BLaER1 treated with 17β-estradiol and CSF1 and Interleukin-3, amounts not matched to agents 10 nM and 100 nM (cell line): ENCODE results near the gene ATF6B.

Source experiments
- H3K27ac ChIP-seq, 11 experiments: shearing (Covaris generic); formaldehyde crosslinking; 2 replicates each; pipeline ENCODE4 v1.8.1; 2022
- H3K27me3 ChIP-seq, 11 experiments: shearing (Covaris generic); formaldehyde crosslinking; 2 replicates each; pipeline ENCODE4 v1.8.1; 2022
- H3K36me3 ChIP-seq, 11 experiments: shearing (Covaris generic); formaldehyde crosslinking; 2 replicates each; pipeline ENCODE4 v1.8.1; 2022
- H3K4me1 ChIP-seq, 10 experiments: shearing (Covaris generic); formaldehyde crosslinking; 2 replicates each; pipeline ENCODE4 v1.8.1; 2022
- H3K4me2 ChIP-seq, 11 experiments: shearing (Covaris generic); formaldehyde crosslinking; 2 replicates each; pipeline ENCODE4 v1.8.1; 2022
- H3K4me3 ChIP-seq, 10 experiments: shearing (Covaris generic); formaldehyde crosslinking; 2 replicates each; pipeline ENCODE4 v1.8.1; 2022
- H3K9ac ChIP-seq, 11 experiments: shearing (Covaris generic); formaldehyde crosslinking; 2 replicates each; pipeline ENCODE4 v1.8.1; 2022
- H3K9me3 ChIP-seq, 11 experiments: shearing (Covaris generic); formaldehyde crosslinking; replicated peaks in 1 of 11; 2 replicates each; pipeline ENCODE4 v1.8.1; 2022
- H4K20me1 ChIP-seq, 11 experiments: shearing (Covaris generic); formaldehyde crosslinking; 2 replicates each; pipeline ENCODE4 v1.8.1; 2022
- Cebpa-rat ChIP-seq, 11 experiments: shearing (Covaris generic); IDR thresholded peaks; 2 replicates each; pipeline ENCODE4 v1.8.1; 2022

ATF6B gene

GRCh38 chr6:32151863-32152768 lies 24.1 kb upstream of the ATF6B start, which contains the start of gene PRRT1:
PRRT1 (minus strand) TSS chr6:32151939; CDS start chr6:32151827, 112 bp downstream.
- Histone ChIP-seq H3K36me3 (peaks cover under 1 to 17% (median 13%) of the 10 kb centered on the region in 11 experiments; a peak in 16 of 22 replicates), H3K27me3 (peaks cover 0 to 19% (median 8%) of the 10 kb centered on the region in 11 experiments; a peak in 11 of 22 replicates), H3K9ac (peak within 1 kb of the TSS in 5 of 11 experiments; percentile 33 to 87 (median 81); a peak in 2 of 22 replicates), H3K9me3 (peaks cover 0 to 9% (median 6%) of the 10 kb centered on the region in 11 experiments; a peak in 8 of 22 replicates), H3K4me3 (0 out of 20 replicates have a peak within 1 kb of the TSS, but pooled peaks of 1 of the 10 experiments have one; percentile 33), H3K4me2 (peak within 1 kb of the TSS; percentile 11 to 99 (median 97); a peak in 20 of 22 replicates), H3K4me1 (peaks cover 11 to 39% (median 31%) of the 10 kb centered on the region in 10 experiments), H4K20me1 (no peaks in the 10 kb centered on the region), H3K27ac (0 out of 22 replicates have a peak within 1 kb of the TSS, but pooled peaks of 1 of the 11 experiments have one; percentile 82)
- TF ChIP-seq Cebpa-rat (IDR thresholded peaks at IDR 0.05): no peak

- peaks cover 0 to 19% (median 8%) of the 10 kb centered on the region in 11 experiments; a peak in 11 of 22 replicates for H3K27me3 ChIP-seq
- H4K20me1 ChIP-seq: no peaks in the 10 kb centered on the region
- peaks cover 0 to 9% (median 5%) of the 10 kb centered on the region in 11 experiments; a peak in 15 of 22 replicates for H3K36me3 ChIP-seq
- peaks cover 0 to 9% (median 6%) of the 10 kb centered on the region in 11 experiments; a peak in 8 of 22 replicates for H3K9me3 ChIP-seq
- no peak for TF ChIP-seq Cebpa-rat (IDR thresholded peaks at IDR 0.05)
- no peak overlapping the region; a peak in 1 of 22 replicates for H3K9ac ChIP-seq
- peaks cover 11 to 39% (median 31%) of the 10 kb centered on the region in 10 experiments for H3K4me1 ChIP-seq
- no peak overlapping the region for H3K27ac ChIP-seq
- H3K4me3 ChIP-seq: no peak overlapping the region
- H3K4me2 ChIP-seq: peak overlapping the region in 2 of 11 experiments; percentile 15 to 16; a peak in 1 of 22 replicates
Observed at GRCh38 chr6:32151181-32151862, 23.3 kb upstream of the ATF6B start.

GRCh38 chr6:32149932-32150870 lies 22.2 kb upstream of the ATF6B start:
- Histone ChIP-seq H3K9ac (no peak overlapping the region), H3K27me3 (peaks cover 0 to 19% (median 8%) of the 10 kb centered on the region in 11 experiments; a peak in 11 of 22 replicates), H3K36me3 (no peaks in the 10 kb centered on the region), H3K4me3 (no peak overlapping the region), H3K4me2 (no peak overlapping the region), H3K9me3 (peaks cover 0 to 9% (median 6%) of the 10 kb centered on the region in 11 experiments; a peak in 8 of 22 replicates), H3K27ac (no peak overlapping the region), H3K4me1 (peaks cover 6 to 30% (median 23%) of the 10 kb centered on the region in 10 experiments), H4K20me1 (no peaks in the 10 kb centered on the region)
- TF ChIP-seq Cebpa-rat (IDR thresholded peaks at IDR 0.05): no peak

- Histone ChIP-seq H3K27ac (no peak overlapping the region), H3K27me3 (peaks cover 0 to 19% (median 8%) of the 10 kb centered on the region in 11 experiments; a peak in 11 of 22 replicates), H3K9ac (no peak overlapping the region), H3K9me3 (peaks cover 0 to 9% (median 6%) of the 10 kb centered on the region in 11 experiments; a peak in 8 of 22 replicates), H3K4me3 (no peak overlapping the region), H4K20me1 (no peaks in the 10 kb centered on the region), H3K36me3 (no peaks in the 10 kb centered on the region), H3K4me2 (no peak overlapping the region), H3K4me1 (peaks cover 0 to 24% (median 16%) of the 10 kb centered on the region in 10 experiments; a peak in 16 of 20 replicates)
- TF ChIP-seq Cebpa-rat (IDR thresholded peaks at IDR 0.05): no peak
Observed at GRCh38 chr6:32149092-32149755, 21.2 kb upstream of the ATF6B start.

- Histone ChIP-seq H3K4me2 (no peak overlapping the region), H3K27me3 (peaks cover 0 to 19% (median 8%) of the 10 kb centered on the region in 11 experiments; a peak in 11 of 22 replicates), H3K4me3 (no peak overlapping the region), H4K20me1 (no peaks in the 10 kb centered on the region), H3K27ac (no peak overlapping the region), H3K36me3 (no peaks in the 10 kb centered on the region), H3K9me3 (peaks cover 0 to 9% (median 6%) of the 10 kb centered on the region in 11 experiments; a peak in 8 of 22 replicates), H3K9ac (no peak overlapping the region), H3K4me1 (peaks cover 0 to 21% (median 16%) of the 10 kb centered on the region in 10 experiments; a peak in 16 of 20 replicates)
- TF ChIP-seq Cebpa-rat (IDR thresholded peaks at IDR 0.05): no peak
Observed at GRCh38 chr6:32148289-32149091, 20.4 kb upstream of the ATF6B start.

- Histone ChIP-seq H3K36me3 (no peaks in the 10 kb centered on the region), H3K9me3 (peaks cover 0 to 9% (median 6%) of the 10 kb centered on the region in 11 experiments; a peak in 8 of 22 replicates), H3K4me3 (no peak overlapping the region), H3K4me2 (no peak overlapping the region), H3K9ac (no peak overlapping the region), H3K4me1 (peaks cover 0 to 12% (median 7%) of the 10 kb centered on the region in 10 experiments; a peak in 16 of 20 replicates), H3K27ac (no peak overlapping the region), H3K27me3 (peaks cover 0 to 19% (median 8%) of the 10 kb centered on the region in 11 experiments; a peak in 11 of 22 replicates), H4K20me1 (no peaks in the 10 kb centered on the region)
- no peak for TF ChIP-seq Cebpa-rat (IDR thresholded peaks at IDR 0.05)
Observed at GRCh38 chr6:32147401-32148132, 19.5 kb upstream of the ATF6B start.
